CD4-positive, alpha-beta T cell (primary cell): ENCODE data around the gene MYO15A. TPM values are rescaled to one million over a fixed set of nuclear protein-coding genes. Genes with fewer than 3 reads are reported as not detected.

ENCODE experiments used
- ATAC-seq: fragments of 200-7000 bp; cut with Tn5 transposase; one replicate; pipeline ENCODE4 v1.10.0; 2022; ENCODE audit warnings: mild to moderate bottlenecking; ENCODE audit not compliant: poor library complexity
- CTCF ChIA-PET: fragments of 350-600 bp; sonication (Branson Sonifier 250); formaldehyde crosslinking; loops from one replicate; lab custom pipeline; 2021; ENCODE audit warnings: antibody characterized with exemption, inconsistent platforms; lab: Charles Lee
- POLR2A ChIA-PET: fragments of 350-600 bp; sonication (Branson Sonifier 250); formaldehyde crosslinking; loops from one replicate; lab custom pipeline; 2021; ENCODE audit warnings: antibody characterized with exemption, inconsistent platforms; lab: Charles Lee
- DNase-seq, 14 experiments: peaks; one replicate each; pipeline ENCODE4 v3.0.0-alpha.2; 2013 to 2020; ENCODE audit warnings: mixed read lengths in 2 of 14
- H3K27ac ChIP-seq, 2 donors: one replicate each; pipeline versions ENCODE4 v1.5.1 to v1.7.0; 2013; ENCODE audit warnings: low read length in 2 of 2, low read depth in 1 of 2, mild to moderate bottlenecking in 1 of 2
- H3K27me3 ChIP-seq, 2 experiments: 1 replicate in 1 of 2; 2 replicates in 1 of 2; pipeline versions ENCODE4 v1.6.1 to v1.7.0; 2013; ENCODE audit warnings: low read length in 2 of 2, control low read depth in 1 of 2, mild to moderate bottlenecking in 1 of 2, moderate library complexity in 1 of 2; ENCODE audit not compliant: insufficient read depth in 2 of 2, control insufficient read depth in 1 of 2
- H3K36me3 ChIP-seq: one replicate; pipeline ENCODE4 v1.6.1; 2013; ENCODE audit warnings: low read length, control low read depth; ENCODE audit not compliant: insufficient read depth
- H3K4me1 ChIP-seq: one replicate; pipeline ENCODE4 v1.6.1; 2013; ENCODE audit warnings: low read length, control low read depth; ENCODE audit not compliant: insufficient read depth
- H3K4me3 ChIP-seq: one replicate; pipeline ENCODE4 v1.5.1; 2013; ENCODE audit warnings: mild to moderate bottlenecking, low read length, moderate library complexity
- H3K9me3 ChIP-seq, 2 experiments: 1 replicate in 1 of 2; 2 replicates in 1 of 2; pipeline versions ENCODE4 v1.6.1 to v1.7.0; 2013; ENCODE audit warnings: low read length in 2 of 2, mild to moderate bottlenecking in 2 of 2, control low read depth in 1 of 2, moderate library complexity in 1 of 2; ENCODE audit not compliant: control insufficient read depth in 1 of 2, insufficient read depth in 1 of 2
- H3K27ac Mint-ChIP-seq: one replicate; pipeline ENCODE4 v1.8.0; 2020; ENCODE audit warnings: mixed read lengths
- H3K27me3 Mint-ChIP-seq: one replicate; pipeline ENCODE4 v1.8.0; 2021; ENCODE audit warnings: mixed read lengths
- H3K36me3 Mint-ChIP-seq: one replicate; pipeline ENCODE4 v1.8.0; 2021; ENCODE audit warnings: low read depth, mixed read lengths
- H3K4me1 Mint-ChIP-seq: one replicate; pipeline ENCODE4 v1.8.0; 2021; ENCODE audit warnings: low read depth, mixed read lengths
- H3K4me3 Mint-ChIP-seq: one replicate; pipeline ENCODE4 v1.8.0; 2020; ENCODE audit warnings: mild to moderate bottlenecking, mixed read lengths
- H3K9me3 Mint-ChIP-seq: one replicate; pipeline ENCODE4 v1.8.0; 2020; ENCODE audit warnings: mixed read lengths
- intact Hi-C, 2 experiments: fragments of 100-400 bp; cut with DNase I in 1 of 2; cut with micrococcal nuclease in 1 of 2; formaldehyde crosslinking; loops; one replicate each; pipeline versions ENCODE4 v1.15.1 to v1.9.0; 2023 to 2025; cut with DNase I, micrococcal nuclease
- total RNA-seq, 174 experiments: library from RNA in 2 of 174; stranded (reverse) in 2 of 174; gene quantifications; one replicate each; pipeline ENCODE4 v1.2.3 and lab custom pipeline; 2021 to 2026
- TF ChIP-seq, protein P1 (sequence below): fragments of 200-600 bp; IDR thresholded peaks from one replicate; pipeline ENCODE4 v1.8.0; 2022; ENCODE audit warnings: antibody characterized with exemption, mild to moderate bottlenecking

The MYO15A gene
- total RNA-seq, 2 experiments from 2014 or later, result 1.2 to 1.6 TPM

DNA sequence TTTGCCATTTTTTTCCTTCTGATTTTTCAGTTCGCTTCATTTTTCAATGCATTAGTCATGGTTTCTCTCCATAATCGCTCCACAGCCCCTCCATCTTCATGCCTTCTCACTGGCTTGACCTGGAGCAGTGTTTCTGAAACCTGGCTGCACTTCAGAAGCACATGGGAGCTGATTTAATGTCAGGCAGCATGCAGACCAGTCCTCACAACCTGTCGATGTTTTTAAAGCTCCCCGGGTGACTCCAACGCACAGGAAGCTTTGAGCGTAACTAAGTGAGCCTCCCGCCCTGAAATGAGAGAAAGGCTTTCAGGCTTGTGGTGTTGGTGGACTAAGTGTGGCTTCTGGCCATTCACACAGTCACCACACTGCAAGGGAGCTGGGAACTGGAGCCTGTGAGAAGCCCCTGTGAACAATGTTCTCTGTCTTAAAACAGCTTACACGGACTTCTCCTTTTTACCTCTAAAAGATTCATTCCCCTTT, 37.7 kb upstream of the MYO15A start:
- no peak overlapping the region for H3K4me3 Mint-ChIP-seq
- ChIA-PET POLR2A (no interaction called here), CTCF (no interaction called here)
- Histone ChIP-seq H3K27ac (no peak overlapping the region), H3K36me3 (no peaks in the 10 kb centered on the region), H3K4me3 (no peak overlapping the region), H3K4me1 (peaks cover 5% of the 10 kb centered on the region), H3K9me3 (no peaks in the 10 kb centered on the region), H3K27me3 (peaks cover 0 to 2% of the 10 kb centered on the region in 2 experiments)
- H3K27ac Mint-ChIP-seq, result no peak overlapping the region
- no peaks in the 10 kb centered on the region for H3K9me3 Mint-ChIP-seq
- peaks cover 11% of the 10 kb centered on the region for H3K27me3 Mint-ChIP-seq
- TF ChIP-seq, protein P1, sequence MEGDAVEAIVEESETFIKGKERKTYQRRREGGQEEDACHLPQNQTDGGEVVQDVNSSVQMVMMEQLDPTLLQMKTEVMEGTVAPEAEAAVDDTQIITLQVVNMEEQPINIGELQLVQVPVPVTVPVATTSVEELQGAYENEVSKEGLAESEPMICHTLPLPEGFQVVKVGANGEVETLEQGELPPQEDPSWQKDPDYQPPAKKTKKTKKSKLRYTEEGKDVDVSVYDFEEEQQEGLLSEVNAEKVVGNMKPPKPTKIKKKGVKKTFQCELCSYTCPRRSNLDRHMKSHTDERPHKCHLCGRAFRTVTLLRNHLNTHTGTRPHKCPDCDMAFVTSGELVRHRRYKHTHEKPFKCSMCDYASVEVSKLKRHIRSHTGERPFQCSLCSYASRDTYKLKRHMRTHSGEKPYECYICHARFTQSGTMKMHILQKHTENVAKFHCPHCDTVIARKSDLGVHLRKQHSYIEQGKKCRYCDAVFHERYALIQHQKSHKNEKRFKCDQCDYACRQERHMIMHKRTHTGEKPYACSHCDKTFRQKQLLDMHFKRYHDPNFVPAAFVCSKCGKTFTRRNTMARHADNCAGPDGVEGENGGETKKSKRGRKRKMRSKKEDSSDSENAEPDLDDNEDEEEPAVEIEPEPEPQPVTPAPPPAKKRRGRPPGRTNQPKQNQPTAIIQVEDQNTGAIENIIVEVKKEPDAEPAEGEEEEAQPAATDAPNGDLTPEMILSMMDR, result no peak
- DNase-seq, result peak in 1 of 14 experiments; percentile 3
- ATAC-seq, result no peak
- H3K4me1 Mint-ChIP-seq, result no peaks in the 10 kb centered on the region
- intact Hi-C loops, result no loop called here
- H3K36me3 Mint-ChIP-seq, result no peaks in the 10 kb centered on the region

GRCh38 chr17:18071751-18072150, 36.8 kb upstream of the MYO15A start:
- ChIA-PET POLR2A (no interaction called here), CTCF (no interaction called here)

DNA sequence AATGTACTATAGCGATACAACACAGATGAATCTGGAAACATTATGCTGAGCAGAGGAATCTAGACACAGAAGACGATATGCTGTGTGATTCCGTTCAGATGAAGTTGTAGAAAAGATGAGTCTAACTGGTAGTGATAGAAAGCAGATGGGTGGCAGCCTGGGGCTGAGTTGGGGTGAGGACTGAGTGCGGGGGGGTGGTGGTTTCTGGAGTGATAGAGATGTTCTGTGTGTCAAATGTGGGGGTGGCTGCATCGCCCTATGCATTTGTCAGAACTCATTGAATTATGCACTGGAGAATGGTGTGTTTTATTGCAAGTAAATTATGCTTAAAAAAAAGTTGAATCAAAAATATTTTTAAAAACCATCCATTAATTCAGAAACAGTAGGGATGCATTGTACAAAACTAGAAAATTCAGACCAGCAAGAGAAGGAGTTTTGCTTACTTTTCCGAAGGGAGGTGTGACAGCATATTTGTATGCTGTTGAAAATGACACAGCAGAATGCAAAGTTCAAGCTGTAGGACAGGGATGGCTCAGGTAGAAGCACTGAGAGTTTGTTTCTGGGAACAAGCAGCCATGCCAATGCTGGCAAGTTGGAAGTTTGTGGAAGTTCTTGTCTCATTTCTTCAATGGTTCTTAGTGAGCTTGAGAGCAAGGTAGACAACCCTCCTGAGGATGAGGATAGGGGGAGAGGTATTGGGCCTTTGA, 33.8 kb upstream of the MYO15A start:
- POLR2A ChIA-PET, result no interaction called here
- H3K4me3 Mint-ChIP-seq, result no peak overlapping the region
- CTCF ChIA-PET, result no interaction called here
- no peak for DNase-seq
- ATAC-seq, result no peak
- intact Hi-C loops, result no loop called here
- Histone ChIP-seq H3K27ac (no peak overlapping the region), H3K4me1 (peaks cover 5% of the 10 kb centered on the region), H3K27me3 (peaks cover 0 to 4% of the 10 kb centered on the region in 2 experiments), H3K4me3 (no peak overlapping the region), H3K9me3 (no peaks in the 10 kb centered on the region), H3K36me3 (no peaks in the 10 kb centered on the region)
- peaks cover 28% of the 10 kb centered on the region for H3K27me3 Mint-ChIP-seq
- H3K4me1 Mint-ChIP-seq, result no peaks in the 10 kb centered on the region
- H3K9me3 Mint-ChIP-seq, result no peaks in the 10 kb centered on the region
- no peak overlapping the region for H3K27ac Mint-ChIP-seq
- TF ChIP-seq, protein P1, result no peak
- H3K36me3 Mint-ChIP-seq, result no peaks in the 10 kb centered on the region

More at GRCh38 chr17:18071751-18072150, 36.8 kb upstream of the MYO15A start:
- Histone ChIP-seq H3K27ac (no peak overlapping the region), H3K9me3 (no peaks in the 10 kb centered on the region), H3K36me3 (no peaks in the 10 kb centered on the region), H3K27me3 (peaks cover 0 to 2% of the 10 kb centered on the region in 2 experiments), H3K4me1 (peaks cover 5% of the 10 kb centered on the region), H3K4me3 (no peak overlapping the region)
- no peak for ATAC-seq
- Mint-ChIP-seq H3K4me1 (no peaks in the 10 kb centered on the region), H3K27ac (no peak overlapping the region), H3K4me3 (no peak overlapping the region), H3K36me3 (no peaks in the 10 kb centered on the region), H3K9me3 (no peaks in the 10 kb centered on the region), H3K27me3 (peaks cover 15% of the 10 kb centered on the region)
- DNase-seq, result no peak
- intact Hi-C loops, result no loop called here
- TF ChIP-seq, protein P1, result no peak
